Stimulated activated CD8-positive, alpha-beta memory T cell treated with anti-CD3 and anti-CD28 coated beads, Interleukin-12 subunit alpha, Interleukin-12 subunit beta, amount 100 ng/mL, for 4 hours (primary cell): ENCODE data around the gene C17orf58.
"Not testable (repeated sequence)": the region's sequence is repeated elsewhere in the genome, so short reads cannot be mapped to it uniquely, and the experiment has no call there.

Experiments used
- DNase-seq: peaks from one replicate; pipeline ENCODE4 v3.0.0-alpha.2; 2020; ENCODE audit warnings: low read depth

C17orf58 gene

GRCh38 chr17:67996301-67997171 is at the start of gene C17orf58:
C17orf58 (minus strand) TSS chr17:67996469; CDS start chr17:67996198, 271 bp downstream.
- DNase-seq: not testable (repeated sequence)

GRCh38 chr17:68036304-68037147 is 40.3 kb upstream of the C17orf58 start:
- DNase-seq: no peak

- peak; percentile 78 for DNase-seq
These were observed 39.4 kb upstream of the C17orf58 start, which contains the start of gene KPNA2 for GRCh38 chr17:68035523-68036303. KPNA2 (plus strand) TSS chr17:68035735; CDS start chr17:68037133, 1,398 bp downstream.

- DNase-seq: peak; percentile 77
These were observed 38.9 kb upstream of the C17orf58 start for GRCh38 chr17:68035131-68035522.

DNA sequence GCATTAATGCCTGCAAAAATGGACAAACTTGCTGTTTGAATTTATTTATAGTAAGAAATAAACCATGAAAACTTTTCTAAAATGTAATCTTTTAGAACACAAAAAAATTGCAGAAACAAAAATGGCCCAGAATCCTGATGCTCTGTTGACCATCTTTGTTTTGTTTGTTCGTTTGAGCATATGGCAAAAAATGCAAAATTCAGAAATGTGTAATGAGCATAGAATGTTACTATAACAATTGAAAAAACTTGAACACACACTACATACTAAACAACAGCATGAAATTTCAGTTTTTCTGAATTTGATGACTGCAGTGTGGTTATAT is 38.1 kb upstream of the C17orf58 start:
- DNase-seq: no peak

GRCh38 chr17:68033636-68034451 is 37.6 kb upstream of the C17orf58 start:
- DNase-seq: no peak

- no peak for DNase-seq
These were observed 33.4 kb upstream of the C17orf58 start for GRCh38 chr17:68029512-68030215.

DNA sequence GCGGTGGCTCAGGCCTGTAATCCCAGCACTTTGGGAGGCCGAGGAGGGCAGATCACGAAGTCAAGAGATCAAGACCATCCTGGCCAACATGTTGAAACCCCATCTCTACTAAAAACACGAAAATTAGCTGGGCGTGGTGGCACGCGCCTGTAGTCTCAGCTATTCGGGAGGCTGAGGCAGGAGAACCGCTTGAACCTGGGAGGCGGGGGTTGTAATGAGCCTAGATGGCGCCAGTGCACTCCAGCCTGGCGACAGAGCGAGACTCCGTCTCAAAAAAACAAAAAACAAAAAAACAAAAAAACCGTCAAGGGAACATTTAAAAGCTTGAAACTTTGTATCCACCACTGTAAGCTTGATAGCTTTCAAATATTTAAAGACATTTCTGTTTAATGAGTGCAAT is 26.3 kb upstream of the C17orf58 start:
- DNase-seq: not testable (repeated sequence)

GRCh38 chr17:68021963-68022362 is 25.7 kb upstream of the C17orf58 start:
- DNase-seq: no peak

- DNase-seq: not testable (repeated sequence)
These were observed 24.5 kb upstream of the C17orf58 start for GRCh38 chr17:68020791-68021190.

- no peak for DNase-seq
These were observed 24.1 kb upstream of the C17orf58 start for GRCh38 chr17:68020409-68020756.

GRCh38 chr17:68019675-68020408 is 23.6 kb upstream of the C17orf58 start:
- DNase-seq: peak; percentile 98

GRCh38 chr17:68019336-68019674 is 23.0 kb upstream of the C17orf58 start:
- no peak for DNase-seq

DNA sequence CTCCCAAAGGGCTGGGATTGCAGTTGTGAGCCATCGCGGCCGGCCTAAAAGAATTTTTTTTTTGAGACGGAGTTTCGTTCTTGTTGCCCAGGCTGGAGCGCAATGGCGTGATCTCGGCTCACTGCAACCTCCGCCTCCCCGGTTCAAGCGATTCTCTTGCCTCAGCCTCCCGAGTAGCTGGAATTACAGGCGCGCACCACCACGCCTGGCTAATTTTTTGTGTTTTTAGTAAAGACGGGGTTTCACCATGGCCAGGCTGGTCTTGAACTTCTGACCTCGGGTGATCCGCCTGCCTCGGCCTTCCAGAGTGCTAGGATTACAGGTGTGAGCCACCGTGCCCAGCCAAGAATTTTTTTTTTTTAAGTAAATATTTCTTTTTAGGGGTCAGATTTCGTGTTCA is 22.2 kb upstream of the C17orf58 start:
- not testable (repeated sequence) for DNase-seq

DNA sequence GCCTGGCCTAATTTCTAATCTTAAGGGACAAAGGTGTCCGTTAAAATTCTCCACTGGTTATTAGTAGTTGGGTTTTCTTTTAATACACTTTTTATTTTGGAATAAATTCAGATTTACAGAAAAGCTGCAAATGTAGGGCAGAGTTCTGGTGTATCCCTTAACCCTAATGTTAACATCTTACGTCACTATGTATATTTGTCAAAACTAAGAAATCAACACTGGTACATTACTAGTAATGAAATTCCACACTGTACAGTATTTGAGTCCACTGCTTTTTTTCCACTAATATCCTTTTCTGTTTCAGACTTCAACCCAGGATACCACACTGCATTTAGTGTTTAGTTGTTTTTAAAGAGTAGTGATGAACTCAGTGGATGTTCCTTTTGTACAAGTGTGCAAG is 20.6 kb upstream of the C17orf58 start:
- no peak for DNase-seq

DNA sequence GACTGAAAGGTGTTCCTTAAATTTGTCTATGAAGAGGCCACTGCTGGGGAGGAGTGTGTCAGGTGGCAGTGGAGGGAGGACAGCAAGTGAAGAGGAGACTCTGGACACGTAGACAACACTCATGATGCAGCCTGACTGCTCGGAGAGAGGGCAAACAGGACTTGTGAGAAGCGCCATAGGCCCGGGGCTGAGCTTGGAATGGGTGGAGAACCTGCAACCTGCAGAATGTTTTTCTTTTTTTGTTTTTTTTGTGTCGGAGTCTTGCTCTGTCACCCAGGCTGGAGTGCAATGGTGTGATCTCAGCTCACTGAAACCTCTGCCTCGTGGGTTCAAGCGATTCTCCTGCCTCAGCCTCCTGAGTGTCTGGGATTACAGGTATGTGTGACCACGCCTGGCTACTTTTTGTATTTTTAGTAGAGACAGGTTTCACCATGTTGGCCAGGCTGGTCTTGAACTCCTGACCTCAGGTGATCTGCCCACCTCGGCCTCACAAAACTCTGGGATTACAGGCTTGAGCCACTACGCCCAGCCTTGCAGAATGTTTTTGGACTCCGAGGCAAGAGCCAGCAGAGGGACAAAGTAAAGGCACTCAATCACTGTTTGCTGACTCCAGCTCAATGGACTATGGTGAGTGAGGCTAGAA is 18.9 kb upstream of the C17orf58 start:
- no peak for DNase-seq

DNA sequence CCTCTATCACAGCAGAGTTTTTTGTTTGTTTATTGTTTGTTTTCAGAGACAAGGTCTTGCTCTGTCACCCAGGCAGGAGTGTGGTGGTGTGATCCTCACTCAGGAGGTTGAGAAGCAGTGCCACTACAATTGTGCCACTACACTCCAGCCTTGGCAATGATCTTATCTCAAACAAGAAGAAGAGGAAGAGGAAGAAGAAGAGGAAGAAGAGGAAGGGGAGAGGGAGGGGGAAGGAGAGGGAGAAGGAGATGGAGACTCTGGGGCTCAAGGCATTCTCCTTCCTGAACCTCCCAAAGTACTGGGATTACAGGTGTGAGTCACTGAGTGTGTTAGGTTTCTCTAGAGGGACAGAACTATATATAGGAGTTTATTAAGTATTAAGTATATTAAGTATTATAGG is 17.1 kb upstream of the C17orf58 start:
- no peak for DNase-seq

DNA sequence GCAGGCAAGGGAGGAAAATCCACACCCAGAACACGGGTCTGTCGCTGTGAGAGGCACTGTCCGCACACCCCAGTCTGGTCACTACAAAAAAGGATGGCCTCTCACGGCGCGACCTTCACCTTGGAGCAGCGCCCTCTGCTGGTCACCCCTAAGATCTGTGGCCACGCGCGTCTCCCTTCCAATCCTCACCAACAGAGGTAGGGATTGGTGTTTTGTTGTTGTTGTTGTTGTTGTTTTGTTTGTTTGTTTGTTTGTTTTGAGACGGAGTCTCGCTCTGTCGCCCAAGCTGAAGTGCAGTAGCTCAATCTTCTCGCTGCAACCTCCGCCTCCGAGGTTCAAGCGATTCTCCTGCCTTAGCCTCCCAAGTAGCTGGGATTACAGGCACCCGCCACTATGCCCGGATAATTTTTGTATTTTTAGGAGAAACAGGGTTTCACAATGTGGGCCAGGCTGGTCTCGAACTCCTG is 15.0 kb upstream of the C17orf58 start:
- DNase-seq: peak; percentile 24

DNA sequence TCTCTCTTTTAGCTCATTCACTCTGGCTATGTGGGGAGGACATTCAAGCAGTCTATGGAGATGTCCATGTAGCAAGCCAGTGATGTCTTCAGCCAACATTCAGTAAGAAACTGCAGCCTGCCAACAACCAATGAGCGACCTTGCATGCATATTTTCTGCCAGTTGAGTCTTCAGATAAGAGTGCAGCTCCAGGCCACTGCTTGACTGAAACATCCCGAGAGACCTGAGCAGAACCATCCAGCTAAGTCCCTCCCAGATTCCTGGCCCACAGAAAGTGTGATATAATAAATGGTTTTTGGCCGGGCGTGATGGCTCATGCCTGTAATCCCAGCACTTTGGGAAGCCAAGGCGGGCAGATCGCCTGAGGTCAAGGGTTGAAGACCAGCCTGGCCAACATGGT is 10.5 kb upstream of the C17orf58 start:
- no peak for DNase-seq

DNA sequence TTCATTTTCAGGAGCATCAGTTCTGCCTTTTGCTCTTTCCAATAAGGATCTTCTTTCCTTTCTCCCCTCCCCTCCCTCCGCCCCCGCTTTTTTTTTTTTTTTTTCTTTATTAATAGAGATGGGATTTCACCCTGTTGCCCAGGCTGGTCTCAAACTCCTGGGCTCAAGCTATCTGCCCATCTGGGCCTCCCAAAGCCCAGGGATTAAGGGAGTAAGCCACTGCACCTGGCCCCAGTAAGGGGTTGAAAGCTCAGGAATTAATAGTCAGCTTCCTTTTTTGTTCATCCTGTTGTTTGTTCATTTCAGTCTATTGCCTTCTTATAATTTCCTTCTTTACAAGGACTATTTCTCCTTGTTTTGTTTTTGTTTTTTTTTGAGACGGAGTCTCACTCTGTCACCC is 7.9 kb upstream of the C17orf58 start:
- no peak for DNase-seq
